Measurements from ENCODE around the gene CCR7.

Gene CCR7

GRCh38 chr17:40532520-40533253, 32.6 kb downstream of the CCR7 start:
- no peak for DNase-seq

GRCh38 chr17:40531051-40531991, 34.0 kb downstream of the CCR7 start:
- peak; percentile 73 for DNase-seq

- peak; percentile 18 for DNase-seq
These were observed 34.7 kb downstream of the CCR7 start for GRCh38 chr17:40530531-40530994.

GRCh38 chr17:40529991-40530390, 35.3 kb downstream of the CCR7 start:
- DNase-seq: no peak

- peak; percentile 28 for DNase-seq
These were observed 36.4 kb downstream of the CCR7 start for GRCh38 chr17:40528692-40529417.

- no peak for DNase-seq
These were observed 38.6 kb downstream of the CCR7 start for GRCh38 chr17:40526668-40527067.

- no peak for DNase-seq
These were observed 40.0 kb downstream of the CCR7 start for GRCh38 chr17:40525294-40525693.

- no peak for DNase-seq
These were observed 40.9 kb downstream of the CCR7 start for GRCh38 chr17:40524243-40524965.

- DNase-seq: no peak
These were observed 42.3 kb downstream of the CCR7 start for GRCh38 chr17:40522961-40523310.

- DNase-seq: no peak
These were observed 42.9 kb downstream of the CCR7 start for GRCh38 chr17:40522250-40522960.

GRCh38 chr17:40520991-40521453, 44.2 kb downstream of the CCR7 start:
- no peak for DNase-seq

GRCh38 chr17:40519089-40519775, 46.0 kb downstream of the CCR7 start:
- no peak for DNase-seq

GRCh38 chr17:40518401-40519088, 46.7 kb downstream of the CCR7 start:
- DNase-seq: no peak

- DNase-seq: no peak
These were observed 47.3 kb downstream of the CCR7 start for GRCh38 chr17:40517981-40518380.

- DNase-seq: no peak
These were observed 48.0 kb downstream of the CCR7 start for GRCh38 chr17:40517286-40517662.

GRCh38 chr17:40516581-40517285, 48.5 kb downstream of the CCR7 start:
- DNase-seq: peak; percentile 54

GRCh38 chr17:40515491-40516041, 49.7 kb downstream of the CCR7 start:
- DNase-seq: no peak

GRCh38 chr17:40515011-40515410, 50.3 kb downstream of the CCR7 start:
- no peak for DNase-seq

Measured in activated T-cell treated with anti-CD3 and anti-CD28 coated beads, Interleukin-2, amount 50 U/mL, for 1 hour (primary cell).